CMK (cell line): Measurements from ENCODE around the gene ZNF362.
A peak's percentile ranks its signal among the peaks of the same experiment; 100 is the strongest.

Source experiments
- DNase-seq: peaks from one replicate; pipeline ENCODE4 v3.0.0-alpha.2; 2010; ENCODE audit warnings: low read depth

Gene ZNF362

DNA sequence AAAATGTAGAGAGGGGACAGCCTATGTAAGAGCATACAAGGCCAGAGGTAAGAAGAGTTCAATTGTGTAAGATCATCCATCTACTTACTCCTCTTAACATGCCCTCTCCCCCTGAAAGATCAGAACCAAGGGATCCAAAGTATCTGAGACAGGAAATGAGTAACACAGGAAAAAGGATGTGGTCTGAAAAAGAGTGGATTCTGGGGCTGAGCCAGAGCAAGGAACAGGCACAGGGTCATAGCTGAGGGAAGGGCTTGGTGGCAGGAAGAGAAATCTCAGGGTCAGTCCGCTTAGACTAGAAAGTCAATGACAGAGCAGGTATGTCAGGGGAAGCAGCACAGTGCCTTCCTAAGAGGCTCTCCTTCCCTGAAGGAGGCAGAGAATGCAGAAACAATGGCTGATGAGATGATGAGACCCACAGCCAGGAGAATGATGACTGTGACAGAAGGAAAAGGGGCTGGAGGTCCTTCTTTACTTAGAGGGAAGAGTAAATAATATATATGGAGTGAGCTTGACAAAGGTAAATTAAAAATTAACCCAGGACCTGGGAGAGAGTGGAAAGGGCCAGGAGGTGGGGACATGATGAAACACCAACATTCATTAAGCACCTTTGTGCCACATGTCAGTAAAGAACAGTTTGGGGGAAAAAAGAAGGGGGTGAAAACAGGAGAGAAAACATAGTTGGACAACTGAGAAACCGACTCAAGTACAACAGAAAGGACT, 90.8 kb downstream of the ZNF362 start:
- no peak for DNase-seq

DNA sequence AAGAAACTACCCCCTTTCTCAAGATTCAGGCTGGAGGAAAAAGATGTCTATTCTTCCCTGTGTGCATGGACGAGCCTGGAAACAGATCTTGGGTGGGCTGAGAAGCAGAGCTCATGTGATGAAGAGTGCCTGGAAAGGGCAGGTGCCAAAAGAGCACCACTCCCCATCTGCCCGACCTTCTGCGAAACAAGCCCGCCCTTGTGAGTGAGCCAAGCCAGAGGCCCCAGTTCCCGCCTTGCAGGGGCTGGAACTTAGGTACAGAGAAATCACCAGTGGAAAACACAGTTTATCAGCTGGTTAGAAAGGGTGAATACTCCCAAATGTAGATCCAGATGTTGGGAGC, 91.3 kb downstream of the ZNF362 start:
- DNase-seq, result no peak

DNA sequence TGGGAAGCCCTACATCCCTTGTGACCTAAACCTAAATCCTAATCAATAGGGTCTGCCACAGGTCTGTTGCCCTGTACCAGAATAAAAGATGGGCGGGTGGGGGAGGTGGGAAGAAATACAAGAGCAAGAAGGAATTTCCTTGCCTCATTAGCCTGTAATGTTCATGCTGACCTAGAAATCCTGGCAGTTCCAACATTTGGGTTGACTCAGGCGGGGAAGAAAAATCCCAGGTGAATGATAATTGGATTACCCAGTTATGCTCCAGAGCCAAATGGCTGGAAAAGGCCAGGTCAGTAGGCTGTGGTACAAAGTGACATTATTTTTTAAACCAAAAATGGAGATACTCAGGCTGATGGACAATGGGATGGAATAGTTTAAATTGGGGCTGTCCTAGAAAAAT, 91.9 kb downstream of the ZNF362 start:
- no peak for DNase-seq

DNA sequence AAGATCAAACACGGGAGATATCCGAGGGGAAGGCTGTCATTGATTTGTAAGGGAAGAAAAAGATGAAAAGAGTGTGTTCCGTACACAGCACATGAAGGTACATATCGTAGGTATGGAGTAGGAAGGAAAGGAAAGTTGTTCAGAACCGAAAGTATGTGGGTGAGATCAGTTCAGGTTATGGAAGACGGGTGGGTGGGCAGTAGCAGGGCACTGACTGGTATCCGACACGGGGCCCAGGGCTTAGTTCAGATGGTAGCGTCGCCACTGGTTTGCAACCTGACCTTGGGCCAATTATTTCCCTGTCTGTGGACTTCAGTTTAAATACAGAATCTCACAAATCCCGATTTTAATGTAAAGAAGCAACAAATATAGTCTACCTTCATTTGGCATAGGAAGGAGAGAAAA, 92.4 kb downstream of the ZNF362 start:
- no peak for DNase-seq

DNA sequence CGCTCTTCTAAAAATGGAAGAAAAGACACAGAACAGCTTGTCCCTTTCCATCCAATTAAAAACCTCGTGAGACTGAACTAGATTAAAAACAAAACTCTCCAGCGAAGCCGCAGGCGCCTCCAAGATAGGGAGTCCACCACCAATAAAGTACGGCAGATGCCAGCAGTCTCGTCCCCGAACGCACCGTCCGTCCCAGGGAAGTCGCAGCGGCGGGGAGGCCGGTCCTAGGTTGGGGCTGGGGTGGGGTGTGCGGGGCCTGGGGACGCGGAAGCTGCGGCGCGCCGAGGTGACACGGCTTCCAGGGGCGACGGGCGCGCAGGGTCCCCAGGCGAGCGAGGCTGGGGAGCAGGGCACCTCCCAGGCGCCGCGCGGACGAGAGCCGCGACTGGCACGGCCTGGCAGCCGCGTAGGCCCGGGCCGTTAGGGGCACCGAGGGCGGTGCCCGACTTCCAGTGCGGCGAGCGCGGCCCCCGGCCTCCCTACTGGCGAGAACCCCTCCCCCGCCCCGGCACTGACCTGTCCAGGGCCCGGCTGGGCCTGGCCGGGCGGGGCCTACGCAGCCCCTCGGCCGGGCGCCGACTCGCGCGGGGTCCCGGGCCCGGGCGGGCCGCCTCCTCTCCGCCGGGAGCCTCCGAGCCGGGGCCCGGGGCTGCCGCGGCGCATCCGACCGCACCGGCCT, 92.9 kb downstream of the ZNF362 start:
- no peak for DNase-seq

DNA sequence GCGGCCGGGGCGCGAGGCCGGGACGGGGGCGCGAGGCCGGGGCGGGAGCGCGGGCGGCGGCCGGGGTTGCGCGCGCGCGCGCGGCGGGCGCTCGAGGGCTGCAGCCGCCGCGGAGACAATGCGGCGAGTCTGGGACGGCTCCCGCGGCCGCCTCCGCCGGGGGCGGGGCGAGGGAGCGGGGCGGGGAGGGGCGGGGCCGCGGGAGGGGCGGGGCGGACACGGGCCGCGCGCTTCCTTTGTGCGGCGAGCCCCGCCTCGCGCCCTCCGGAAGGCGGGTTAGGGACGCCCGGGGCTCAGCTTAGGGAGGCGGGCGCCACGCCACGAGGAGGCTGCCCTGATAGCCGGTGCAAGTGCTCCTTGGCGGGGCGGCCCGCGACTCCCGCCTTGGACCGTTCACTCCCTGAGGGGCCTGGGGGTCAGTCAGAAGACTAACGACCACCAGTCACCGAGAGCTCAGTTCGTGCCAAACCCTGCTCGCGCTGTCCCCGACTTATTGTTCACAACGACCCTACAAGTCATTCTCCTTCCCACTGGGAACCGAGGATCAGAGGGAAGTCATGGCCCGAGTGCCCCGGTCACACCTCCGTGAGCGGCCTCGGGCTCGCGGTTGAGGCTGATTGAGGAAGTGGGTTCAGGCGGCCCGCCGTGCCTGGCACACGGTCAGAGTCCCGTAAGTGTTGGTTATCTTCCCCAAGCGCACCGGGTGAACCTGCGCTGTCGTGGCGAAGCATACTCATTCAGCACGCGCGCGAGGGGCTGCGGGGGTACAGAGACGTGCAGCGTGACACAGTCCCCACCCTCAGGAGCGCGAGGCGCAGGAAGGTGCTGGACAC, 93.7 kb downstream of the ZNF362 start:
- peak; percentile 71 for DNase-seq
